Ascending aorta (tissue), 2 donors: ENCODE data around the gene EPB41L2. TPM values are rescaled to one million over a fixed set of nuclear protein-coding genes. Genes with fewer than 3 reads are reported as not detected.
"Not testable (repeated sequence)": the region's sequence is repeated elsewhere in the genome, so short reads cannot be mapped to it uniquely, and the experiment has no call there.

Source experiments
- DNase-seq, 2 donors: peaks; one replicate each; pipeline ENCODE4 v3.0.0-alpha.2; 2019; ENCODE audit warnings: low spot score in 2 of 2
- H3K27ac ChIP-seq, 2 donors: fragments of 200-600 bp; sonication (generic); one replicate each; pipeline ENCODE4 v1.5.1; 2016 to 2017; ENCODE audit warnings: mild to moderate bottlenecking in 1 of 2
- H3K27me3 ChIP-seq: fragments of 200-600 bp; sonication (generic); one replicate; pipeline ENCODE4 v1.5.1; 2017
- H3K36me3 ChIP-seq, 2 donors: fragments of 200-600 bp; sonication (generic); one replicate each; pipeline ENCODE4 v1.5.1; 2016
- H3K4me1 ChIP-seq, 2 donors: fragments of 200-600 bp; sonication (generic); one replicate each; pipeline ENCODE4 v1.5.1; 2016 to 2017; ENCODE audit warnings: mild to moderate bottlenecking in 1 of 2
- H3K4me3 ChIP-seq, 2 donors: fragments of 200-600 bp; sonication (generic); one replicate each; pipeline ENCODE4 v1.5.1; 2016 to 2017; ENCODE audit warnings: mild to moderate bottlenecking in 1 of 2
- H3K9me3 ChIP-seq, 2 donors: fragments of 200-600 bp; sonication (generic); one replicate each; pipeline ENCODE4 v1.5.1; 2016
- intact Hi-C: fragments of 100-400 bp; cut with DNase I; formaldehyde crosslinking; loops from one replicate; pipeline ENCODE4 v1.15.1; 2023
- total RNA-seq: library from RNA; depleted of rRNA; stranded (reverse); fragments of >200 nt; gene quantifications from one replicate; pipeline ENCODE4 v1.1.0, GENCODE V29; 2016
- TF ChIP-seq, protein P1 (sequence below), 3 experiments: fragments of 200-600 bp in 2 of 3; fragments of 450-650 bp in 1 of 3; sonication (generic) in 2 of 3; IDR thresholded peaks; one replicate each; pipeline ENCODE4 v1.5.1; 2016 to 2019; ENCODE audit warnings: antibody characterized with exemption in 3 of 3, mild to moderate bottlenecking in 1 of 3, moderate library complexity in 1 of 3

EPB41L2 gene
- total RNA-seq, 1 donor from 2014 or later: 163 TPM

DNA sequence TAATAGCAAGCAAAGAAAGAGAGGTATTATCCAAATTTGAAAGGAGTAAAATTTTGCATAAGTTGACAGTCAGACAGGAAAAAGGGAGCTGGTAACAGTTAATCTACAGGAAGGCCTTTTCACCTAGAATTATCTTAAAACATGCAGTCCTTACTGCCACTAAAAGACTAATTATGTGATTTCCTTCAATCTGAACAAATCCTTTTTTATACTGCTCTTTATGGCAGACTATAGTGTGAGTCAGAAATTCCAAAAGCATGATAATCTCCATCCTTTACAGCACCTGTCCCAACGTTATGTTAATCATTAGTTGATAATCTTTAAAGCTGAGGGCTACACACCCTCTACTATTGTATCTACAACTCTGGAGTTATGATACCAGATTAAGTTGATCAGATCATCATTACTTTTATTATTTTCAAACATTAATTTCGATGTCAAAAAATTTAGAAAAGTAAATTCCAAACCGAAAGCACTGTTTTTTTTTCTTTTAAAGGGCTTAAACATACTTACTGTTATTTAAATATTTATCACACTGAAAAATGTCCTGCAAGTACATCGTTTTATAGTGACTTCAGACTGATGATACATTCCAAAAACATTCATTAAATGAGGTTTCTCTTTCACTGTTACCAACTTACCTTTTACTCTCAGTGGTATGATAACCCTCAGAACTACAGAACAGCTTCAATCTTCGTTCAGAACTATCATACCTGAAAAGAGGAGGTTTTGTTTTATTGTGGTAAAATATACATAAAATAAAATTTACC, 39.1 kb upstream of the EPB41L2 start:
- Histone ChIP-seq H3K27ac (no peak overlapping the region), H3K36me3 (no peaks in the 10 kb centered on the region), H3K27me3 (no peaks in the 10 kb centered on the region), H3K4me1 (no peaks in the 10 kb centered on the region), H3K4me3 (no peak overlapping the region), H3K9me3 (no peaks in the 10 kb centered on the region)
- intact Hi-C loops: no loop called here
- DNase-seq: no peak
- TF ChIP-seq, protein P1, sequence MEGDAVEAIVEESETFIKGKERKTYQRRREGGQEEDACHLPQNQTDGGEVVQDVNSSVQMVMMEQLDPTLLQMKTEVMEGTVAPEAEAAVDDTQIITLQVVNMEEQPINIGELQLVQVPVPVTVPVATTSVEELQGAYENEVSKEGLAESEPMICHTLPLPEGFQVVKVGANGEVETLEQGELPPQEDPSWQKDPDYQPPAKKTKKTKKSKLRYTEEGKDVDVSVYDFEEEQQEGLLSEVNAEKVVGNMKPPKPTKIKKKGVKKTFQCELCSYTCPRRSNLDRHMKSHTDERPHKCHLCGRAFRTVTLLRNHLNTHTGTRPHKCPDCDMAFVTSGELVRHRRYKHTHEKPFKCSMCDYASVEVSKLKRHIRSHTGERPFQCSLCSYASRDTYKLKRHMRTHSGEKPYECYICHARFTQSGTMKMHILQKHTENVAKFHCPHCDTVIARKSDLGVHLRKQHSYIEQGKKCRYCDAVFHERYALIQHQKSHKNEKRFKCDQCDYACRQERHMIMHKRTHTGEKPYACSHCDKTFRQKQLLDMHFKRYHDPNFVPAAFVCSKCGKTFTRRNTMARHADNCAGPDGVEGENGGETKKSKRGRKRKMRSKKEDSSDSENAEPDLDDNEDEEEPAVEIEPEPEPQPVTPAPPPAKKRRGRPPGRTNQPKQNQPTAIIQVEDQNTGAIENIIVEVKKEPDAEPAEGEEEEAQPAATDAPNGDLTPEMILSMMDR (IDR thresholded peaks at IDR 0.05): no peak

DNA sequence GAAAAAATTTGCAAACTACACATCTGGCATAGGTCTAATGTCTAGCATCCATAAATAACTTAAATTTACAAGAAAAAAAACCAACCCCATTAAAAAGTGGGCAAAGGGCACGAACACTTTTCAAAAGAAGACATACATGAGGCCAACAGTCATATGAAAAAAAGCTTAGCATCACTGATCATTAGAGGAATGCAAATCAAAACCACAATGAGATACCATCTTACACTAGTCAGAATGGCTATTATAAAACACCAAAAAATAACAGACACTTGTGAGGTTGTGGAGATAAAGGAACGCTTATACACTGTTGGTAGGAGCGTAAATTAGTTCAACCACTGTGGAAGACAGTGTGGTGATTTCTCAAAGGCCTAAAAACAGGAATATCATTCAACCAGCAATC, 33.7 kb upstream of the EPB41L2 start:
- Histone ChIP-seq H3K27me3 (no peaks in the 10 kb centered on the region), H3K27ac (no peak overlapping the region), H3K4me3 (no peak overlapping the region), H3K9me3 (no peaks in the 10 kb centered on the region), H3K36me3 (no peaks in the 10 kb centered on the region), H3K4me1 (no peaks in the 10 kb centered on the region)
- intact Hi-C loops: no loop called here
- no peak for DNase-seq
- TF ChIP-seq, protein P1 (IDR thresholded peaks at IDR 0.05): no peak

DNA sequence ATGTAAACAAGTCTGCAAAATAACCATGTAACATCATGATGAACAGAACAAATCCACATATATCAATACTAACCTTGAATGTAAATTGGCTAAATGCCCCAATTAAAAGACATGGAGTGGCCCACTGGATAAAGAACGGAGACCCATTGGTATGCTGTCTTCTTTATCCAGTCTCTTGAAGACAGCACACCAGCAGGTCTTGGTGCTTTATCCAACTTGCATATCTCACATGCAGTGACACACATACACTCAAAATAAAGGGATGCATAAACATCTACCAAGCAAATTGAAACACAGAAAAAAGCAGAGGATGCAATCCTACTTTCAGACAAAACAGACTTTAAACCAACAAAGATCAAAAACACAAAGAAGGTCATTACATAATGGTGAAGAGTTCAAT, 30.3 kb upstream of the EPB41L2 start:
- H3K4me1 ChIP-seq: no peaks in the 10 kb centered on the region
- H3K36me3 ChIP-seq: no peaks in the 10 kb centered on the region
- no peak for DNase-seq
- no peak overlapping the region for H3K27ac ChIP-seq
- intact Hi-C loops: no loop called here
- no peaks in the 10 kb centered on the region for H3K27me3 ChIP-seq
- no peak overlapping the region for H3K4me3 ChIP-seq
- H3K9me3 ChIP-seq: no peaks in the 10 kb centered on the region
- TF ChIP-seq, protein P1 (IDR thresholded peaks at IDR 0.05): no peak

DNA sequence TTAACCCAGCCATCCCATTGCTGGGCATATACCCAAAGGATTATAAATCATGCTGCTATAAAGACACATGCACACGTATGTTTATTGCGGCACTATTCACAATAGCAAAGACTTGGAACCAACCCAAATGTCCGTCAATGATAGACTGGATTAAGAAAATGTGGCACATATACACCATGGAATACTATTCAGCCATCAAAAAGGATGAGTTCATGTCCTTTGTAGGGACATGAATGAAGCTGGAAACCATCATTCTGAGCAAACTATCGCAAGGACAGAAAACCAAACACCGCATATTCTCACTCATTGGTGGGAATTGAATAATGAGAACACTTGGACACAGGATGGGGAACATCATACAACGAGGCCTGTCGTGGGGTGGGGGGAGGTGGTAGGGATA, 28.9 kb upstream of the EPB41L2 start:
- intact Hi-C loops, H3K36me3 ChIP-seq, H3K9me3 ChIP-seq, DNase-seq, H3K4me1 ChIP-seq, H3K27ac ChIP-seq, H3K27me3 ChIP-seq, H3K4me3 ChIP-seq: not testable (repeated sequence)

DNA sequence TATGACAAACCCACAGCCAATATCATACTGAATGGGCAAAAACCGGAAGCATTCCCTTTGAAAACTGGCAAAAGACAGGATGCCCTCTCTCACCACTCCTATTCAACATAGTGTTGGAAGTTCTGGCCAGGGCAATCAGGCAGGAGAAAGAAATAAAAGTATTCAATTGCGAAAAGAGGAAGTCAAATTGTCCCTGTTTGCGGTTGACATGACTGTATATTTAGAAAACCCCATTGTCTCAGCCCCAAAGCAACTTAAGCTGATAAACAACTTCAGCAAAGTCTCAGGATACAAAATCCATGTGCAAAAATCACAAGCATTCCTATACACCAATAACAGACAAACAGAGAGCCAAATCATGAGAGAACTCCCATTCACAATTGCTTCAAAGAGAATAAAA, 27.3 kb upstream of the EPB41L2 start:
- H3K4me3 ChIP-seq, H3K27ac ChIP-seq, H3K27me3 ChIP-seq, H3K9me3 ChIP-seq, DNase-seq, H3K4me1 ChIP-seq, intact Hi-C loops, H3K36me3 ChIP-seq: not testable (repeated sequence)

DNA sequence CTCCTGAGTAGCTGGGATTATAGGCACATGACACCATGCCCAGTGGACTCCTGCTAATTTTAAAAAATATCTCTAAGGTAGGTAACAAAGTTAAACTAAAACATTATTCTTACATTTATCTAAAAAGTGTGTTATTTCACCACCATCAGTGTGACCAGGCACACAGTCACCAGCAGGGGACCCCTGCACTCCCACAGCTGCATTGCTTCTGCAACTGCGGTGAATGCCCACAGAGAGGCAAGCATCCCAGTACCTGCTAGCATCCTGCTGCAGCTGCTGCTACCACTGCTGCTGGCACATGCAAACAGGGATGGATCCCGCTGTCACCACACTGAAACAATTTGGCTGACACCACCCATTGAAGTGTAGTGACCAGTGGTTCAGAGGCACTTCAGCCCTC, 21.9 kb upstream of the EPB41L2 start:
- H3K27ac ChIP-seq: no peak overlapping the region
- H3K9me3 ChIP-seq: no peaks in the 10 kb centered on the region
- no peaks in the 10 kb centered on the region for H3K4me1 ChIP-seq
- intact Hi-C loops: no loop called here
- H3K36me3 ChIP-seq: no peaks in the 10 kb centered on the region
- TF ChIP-seq, protein P1 (IDR thresholded peaks at IDR 0.05): no peak
- no peaks in the 10 kb centered on the region for H3K27me3 ChIP-seq
- DNase-seq: no peak
- H3K4me3 ChIP-seq: no peak overlapping the region

DNA sequence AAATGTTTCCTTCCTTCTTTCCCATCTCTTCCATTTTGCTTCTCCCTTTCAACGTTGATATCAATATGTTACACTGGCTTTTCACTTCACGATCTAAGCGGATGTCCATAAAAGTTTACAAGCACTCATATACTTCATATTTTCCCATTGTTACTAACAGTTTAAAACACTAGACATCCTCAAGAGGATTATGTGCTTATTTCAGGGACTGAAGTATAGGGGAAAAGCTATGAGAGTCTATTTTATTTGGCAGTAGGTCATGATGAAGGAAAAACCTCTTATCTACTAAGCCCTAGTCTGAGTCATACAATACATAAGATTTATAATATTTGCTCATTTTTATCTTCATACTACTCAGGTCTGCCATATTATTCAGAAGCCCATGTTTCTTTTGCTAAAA, 20.6 kb upstream of the EPB41L2 start:
- Histone ChIP-seq H3K9me3 (no peaks in the 10 kb centered on the region), H3K4me3 (no peak overlapping the region), H3K27ac (no peak overlapping the region), H3K36me3 (no peaks in the 10 kb centered on the region), H3K27me3 (no peaks in the 10 kb centered on the region), H3K4me1 (no peaks in the 10 kb centered on the region)
- intact Hi-C loops: no loop called here
- DNase-seq: no peak
- TF ChIP-seq, protein P1 (IDR thresholded peaks at IDR 0.05): no peak
